NCI-H345 treated with DMSO at 0.1 percent for 48 hours (cell line): ENCODE results near the gene ADH7.

ENCODE experiments used
- DNase-seq: peaks from one replicate; lab custom pipeline; 2025; ENCODE audit not compliant: unreplicated experiment; lab: John Stamatoyannopoulos, UW

The ADH7 gene

GRCh38 chr4:99435154-99435553 lies at the start of gene ADH7:
ADH7 (minus strand) TSS chr4:99435342; CDS start chr4:99435233, 109 bp downstream.
- DNase-seq: no peak

GRCh38 chr4:99483636-99484035 lies 48.5 kb upstream of the ADH7 start:
- no peak for DNase-seq

- no peak for DNase-seq
Observed at GRCh38 chr4:99473131-99473530, 38.0 kb upstream of the ADH7 start.

- no peak for DNase-seq
Observed at GRCh38 chr4:99471896-99472295, 36.8 kb upstream of the ADH7 start.

GRCh38 chr4:99471349-99471748 lies 36.2 kb upstream of the ADH7 start:
- no peak for DNase-seq

GRCh38 chr4:99468889-99469288 lies 33.7 kb upstream of the ADH7 start:
- no peak for DNase-seq

GRCh38 chr4:99467887-99468286 lies 32.7 kb upstream of the ADH7 start:
- no peak for DNase-seq

GRCh38 chr4:99463566-99463965 lies 28.4 kb upstream of the ADH7 start:
- DNase-seq: no peak

GRCh38 chr4:99462875-99463464 lies 27.8 kb upstream of the ADH7 start:
- peak; percentile 33 for DNase-seq

GRCh38 chr4:99461623-99462401 lies 26.7 kb upstream of the ADH7 start:
- DNase-seq: no peak

- no peak for DNase-seq
Observed at GRCh38 chr4:99459546-99460042, 24.5 kb upstream of the ADH7 start.

- DNase-seq: no peak
Observed at GRCh38 chr4:99458911-99459447, 23.8 kb upstream of the ADH7 start.

GRCh38 chr4:99457676-99458075 lies 22.5 kb upstream of the ADH7 start:
- no peak for DNase-seq

- DNase-seq: no peak
Observed at GRCh38 chr4:99457270-99457669, 22.1 kb upstream of the ADH7 start.

- DNase-seq: no peak
Observed at GRCh38 chr4:99447513-99447912, 12.4 kb upstream of the ADH7 start.

- no peak for DNase-seq
Observed at GRCh38 chr4:99447079-99447478, 11.9 kb upstream of the ADH7 start.

- DNase-seq: peak; percentile 38
Observed at GRCh38 chr4:99438405-99438780, 3.3 kb upstream of the ADH7 start.

GRCh38 chr4:99437723-99438404 lies 2.7 kb upstream of the ADH7 start:
- DNase-seq: peak; percentile 41

GRCh38 chr4:99436976-99437722 lies 2.0 kb upstream of the ADH7 start:
- no peak for DNase-seq

GRCh38 chr4:99436462-99436861 lies 1.3 kb upstream of the ADH7 start:
- no peak for DNase-seq

- DNase-seq: no peak
Observed at GRCh38 chr4:99430106-99430505, 5.0 kb downstream of the ADH7 start.
